ENCODE data around the gene EMC7. TPM values are rescaled to one million over a fixed set of nuclear protein-coding genes. Genes with fewer than 3 reads are reported as not detected.
"Not testable (repeated sequence)": the region's sequence is repeated elsewhere in the genome, so short reads cannot be mapped to it uniquely, and the experiment has no call there.

The EMC7 gene
- total RNA-seq, 2 donors from 2014 or later: 52.7 to 56.0 TPM

DNA sequence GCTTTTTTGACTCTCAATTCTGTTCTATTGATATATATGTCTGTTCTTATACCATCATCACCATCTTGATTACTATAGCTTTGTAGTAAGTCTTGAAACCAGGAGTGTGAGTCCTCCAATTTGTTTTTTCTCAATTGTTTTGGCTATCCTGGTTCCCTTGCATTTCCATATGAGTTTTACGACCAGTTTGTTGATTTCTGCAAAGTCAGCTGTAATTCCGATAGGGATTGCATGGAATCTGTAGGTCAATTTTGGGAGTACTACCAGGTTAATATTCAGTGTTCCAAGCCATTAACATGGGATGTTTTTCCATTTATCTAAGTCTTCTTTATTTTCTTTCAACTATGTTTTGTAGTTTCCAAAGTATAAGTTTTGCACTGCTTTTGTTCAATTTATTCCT, 27.2 kb upstream of the EMC7 start:
- intact Hi-C loops (cut with DNase I): no loop called here
- no peaks in the 10 kb centered on the region for H3K9me3 ChIP-seq
- WGBS: 48% methylated on average over 2 of the region's 2 CpGs
- H3K4me1 ChIP-seq (replicated peaks): no peaks in the 10 kb centered on the region
- H3K36me3 ChIP-seq: no peaks in the 10 kb centered on the region
- TF ChIP-seq, protein P1, sequence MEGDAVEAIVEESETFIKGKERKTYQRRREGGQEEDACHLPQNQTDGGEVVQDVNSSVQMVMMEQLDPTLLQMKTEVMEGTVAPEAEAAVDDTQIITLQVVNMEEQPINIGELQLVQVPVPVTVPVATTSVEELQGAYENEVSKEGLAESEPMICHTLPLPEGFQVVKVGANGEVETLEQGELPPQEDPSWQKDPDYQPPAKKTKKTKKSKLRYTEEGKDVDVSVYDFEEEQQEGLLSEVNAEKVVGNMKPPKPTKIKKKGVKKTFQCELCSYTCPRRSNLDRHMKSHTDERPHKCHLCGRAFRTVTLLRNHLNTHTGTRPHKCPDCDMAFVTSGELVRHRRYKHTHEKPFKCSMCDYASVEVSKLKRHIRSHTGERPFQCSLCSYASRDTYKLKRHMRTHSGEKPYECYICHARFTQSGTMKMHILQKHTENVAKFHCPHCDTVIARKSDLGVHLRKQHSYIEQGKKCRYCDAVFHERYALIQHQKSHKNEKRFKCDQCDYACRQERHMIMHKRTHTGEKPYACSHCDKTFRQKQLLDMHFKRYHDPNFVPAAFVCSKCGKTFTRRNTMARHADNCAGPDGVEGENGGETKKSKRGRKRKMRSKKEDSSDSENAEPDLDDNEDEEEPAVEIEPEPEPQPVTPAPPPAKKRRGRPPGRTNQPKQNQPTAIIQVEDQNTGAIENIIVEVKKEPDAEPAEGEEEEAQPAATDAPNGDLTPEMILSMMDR (IDR thresholded peaks at IDR 0.05): no peak
- TF ChIP-seq POLR2A (IDR thresholded peaks at IDR 0.05) (no peak), POLR2AphosphoS5 (IDR thresholded peaks at IDR 0.05) (no peak)
- no peak for DNase-seq (ENCODE audit: low spot score)
- no peaks in the 10 kb centered on the region for H3K27me3 ChIP-seq (replicated peaks; ENCODE audit: insufficient read depth)
- no peak overlapping the region for H3K4me3 ChIP-seq
- no peak overlapping the region for H3K27ac ChIP-seq

DNA sequence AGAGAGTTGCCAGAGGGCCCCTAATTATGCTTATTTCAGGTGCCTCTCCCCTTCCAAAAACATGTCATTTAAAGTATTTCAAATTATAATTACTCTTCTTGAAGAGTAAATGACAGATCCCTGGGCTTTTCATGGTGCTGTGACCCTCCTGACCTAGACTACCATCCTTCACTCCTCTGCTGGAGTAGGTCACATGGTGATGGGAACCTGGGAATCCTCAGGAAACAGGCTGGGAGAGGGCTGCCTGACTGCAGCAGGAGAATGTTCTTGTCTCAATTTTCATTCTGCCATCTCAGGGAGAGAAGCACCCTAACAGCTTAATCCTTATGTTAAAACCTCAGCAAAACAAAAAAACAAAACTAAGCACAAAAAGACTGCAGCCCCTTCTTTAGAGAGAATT, 24.9 kb upstream of the EMC7 start:
- intact Hi-C loops (cut with DNase I): no loop called here
- no peak overlapping the region for H3K27ac ChIP-seq
- H3K27me3 ChIP-seq (replicated peaks; ENCODE audit: insufficient read depth): no peaks in the 10 kb centered on the region
- H3K36me3 ChIP-seq: no peaks in the 10 kb centered on the region
- no peaks in the 10 kb centered on the region for H3K4me1 ChIP-seq (replicated peaks)
- TF ChIP-seq POLR2AphosphoS5 (IDR thresholded peaks at IDR 0.05) (no peak), POLR2A (IDR thresholded peaks at IDR 0.05) (no peak)
- TF ChIP-seq, protein P1 (IDR thresholded peaks at IDR 0.05): no peak
- no peak overlapping the region for H3K4me3 ChIP-seq
- no peak for DNase-seq (ENCODE audit: low spot score)
- no peaks in the 10 kb centered on the region for H3K9me3 ChIP-seq

DNA sequence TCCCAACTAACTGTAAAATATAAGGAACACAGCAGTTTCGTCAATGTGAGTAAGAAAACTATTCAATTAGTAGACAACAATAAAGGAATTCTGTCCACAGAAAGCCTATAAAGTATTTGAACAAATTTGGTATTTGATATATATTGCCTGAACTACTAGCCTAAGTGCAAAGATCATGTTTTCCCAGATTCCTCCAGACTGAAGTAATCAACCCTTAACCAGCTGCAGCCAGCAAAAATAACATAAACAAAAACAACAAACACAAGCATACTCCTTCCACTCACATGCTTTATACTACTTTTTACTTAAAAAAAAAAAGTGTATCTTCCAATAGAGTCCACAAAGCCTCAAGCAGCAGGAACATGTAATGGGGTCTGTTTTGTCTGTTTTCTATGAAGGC, 24.3 kb upstream of the EMC7 start:
- H3K4me3 ChIP-seq: no peak overlapping the region
- intact Hi-C loops (cut with DNase I): no loop called here
- H3K4me1 ChIP-seq (replicated peaks): no peaks in the 10 kb centered on the region
- H3K9me3 ChIP-seq: no peaks in the 10 kb centered on the region
- TF ChIP-seq POLR2A (IDR thresholded peaks at IDR 0.05) (no peak), POLR2AphosphoS5 (IDR thresholded peaks at IDR 0.05) (no peak)
- TF ChIP-seq, protein P1 (IDR thresholded peaks at IDR 0.05): no peak
- H3K27ac ChIP-seq: no peak overlapping the region
- H3K36me3 ChIP-seq: no peaks in the 10 kb centered on the region
- no peak for DNase-seq (ENCODE audit: low spot score)
- no peaks in the 10 kb centered on the region for H3K27me3 ChIP-seq (replicated peaks; ENCODE audit: insufficient read depth)
- WGBS: 37% methylated on average over 1 of the region's 1 CpG

DNA sequence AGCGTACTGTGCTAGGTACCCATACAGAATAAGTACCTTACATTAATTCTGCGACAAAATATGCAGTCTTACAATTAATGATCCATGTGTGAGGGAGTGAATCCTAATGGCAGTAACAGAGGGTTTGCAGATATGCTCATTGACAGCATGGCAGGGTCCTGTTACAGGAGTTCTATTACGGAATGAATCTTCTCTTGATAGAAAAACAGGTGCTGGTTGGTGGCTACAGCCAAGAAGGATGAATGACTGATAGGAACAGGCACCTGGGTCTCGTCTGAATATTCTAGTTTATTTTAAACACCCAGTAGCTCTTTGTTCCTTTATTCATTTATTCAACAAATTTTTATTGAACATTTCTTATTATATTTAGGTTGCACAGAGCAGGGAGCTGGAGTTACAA, 23.0 kb upstream of the EMC7 start:
- H3K9me3 ChIP-seq: no peaks in the 10 kb centered on the region
- TF ChIP-seq POLR2A (IDR thresholded peaks at IDR 0.05): no peak
- TF ChIP-seq, protein P1 (IDR thresholded peaks at IDR 0.05): no peak
- no peak for TF ChIP-seq POLR2AphosphoS5 (IDR thresholded peaks at IDR 0.05)
- DNase-seq (ENCODE audit: low spot score): no peak
- no peaks in the 10 kb centered on the region for H3K27me3 ChIP-seq (replicated peaks; ENCODE audit: insufficient read depth)
- WGBS: 75% methylated on average over 4 of the region's 4 CpGs
- H3K4me3 ChIP-seq: no peak overlapping the region
- intact Hi-C loops (cut with DNase I): no loop called here
- H3K4me1 ChIP-seq (replicated peaks): no peaks in the 10 kb centered on the region
- H3K27ac ChIP-seq: no peak overlapping the region
- H3K36me3 ChIP-seq: no peaks in the 10 kb centered on the region

DNA sequence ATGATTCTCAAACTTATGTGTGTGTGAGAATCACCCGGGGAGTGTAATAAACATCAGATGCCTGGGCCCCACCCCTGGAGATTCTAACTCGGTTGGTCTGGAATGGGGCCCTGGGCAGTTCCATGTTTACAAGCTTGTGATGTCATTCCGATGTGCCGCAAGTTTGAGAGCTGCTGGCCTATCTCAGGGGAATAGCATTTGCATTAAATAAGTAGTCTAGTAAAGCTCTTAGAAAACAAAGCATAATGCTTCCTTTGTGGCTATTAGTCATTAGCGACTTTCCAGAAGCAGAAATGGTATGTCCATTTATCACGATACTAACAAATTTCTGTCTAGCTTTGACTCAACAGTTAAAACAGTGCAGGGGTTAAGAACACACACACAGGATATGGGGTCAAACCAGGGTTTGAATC, 21.1 kb upstream of the EMC7 start:
- Histone ChIP-seq H3K4me3 (no peak overlapping the region), H3K27me3 (replicated peaks; ENCODE audit: insufficient read depth) (no peaks in the 10 kb centered on the region), H3K36me3 (no peaks in the 10 kb centered on the region), H3K4me1 (replicated peaks) (no peaks in the 10 kb centered on the region), H3K9me3 (no peaks in the 10 kb centered on the region), H3K27ac (no peak overlapping the region)
- 51% methylated on average over 6 of the region's 6 CpGs for WGBS
- no peak for DNase-seq (ENCODE audit: low spot score)
- intact Hi-C loops (cut with DNase I): no loop called here
- no peak for TF ChIP-seq POLR2A (IDR thresholded peaks at IDR 0.05)
- TF ChIP-seq, protein P1 (IDR thresholded peaks at IDR 0.05): no peak
- no peak for TF ChIP-seq POLR2AphosphoS5 (IDR thresholded peaks at IDR 0.05)

DNA sequence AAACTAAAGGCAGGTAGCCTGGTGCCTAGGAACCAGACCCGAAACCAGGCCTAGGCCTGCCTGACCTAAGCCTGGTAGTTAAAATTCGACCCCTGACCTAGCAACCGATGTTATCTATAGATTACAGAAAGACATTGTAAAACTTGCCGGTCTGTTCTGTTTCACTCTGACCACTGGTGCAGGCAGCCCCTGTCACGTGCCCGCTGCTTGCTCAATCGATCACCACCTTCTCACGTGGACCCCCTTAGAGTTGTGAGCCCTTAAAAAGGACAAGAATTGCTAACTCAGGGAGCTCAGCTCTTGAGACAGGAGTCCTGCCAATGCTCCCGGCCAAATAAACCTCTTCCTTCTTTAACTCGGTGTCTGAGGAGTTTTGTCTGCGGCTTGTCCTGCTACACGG, 20.1 kb upstream of the EMC7 start:
- H3K27me3 ChIP-seq (replicated peaks; ENCODE audit: insufficient read depth); H3K9me3 ChIP-seq; H3K4me3 ChIP-seq; H3K4me1 ChIP-seq (replicated peaks); H3K27ac ChIP-seq; intact Hi-C loops (cut with DNase I); H3K36me3 ChIP-seq; DNase-seq (ENCODE audit: low spot score): not testable (repeated sequence)
- 61% methylated on average over 12 of the region's 12 CpGs for WGBS

DNA sequence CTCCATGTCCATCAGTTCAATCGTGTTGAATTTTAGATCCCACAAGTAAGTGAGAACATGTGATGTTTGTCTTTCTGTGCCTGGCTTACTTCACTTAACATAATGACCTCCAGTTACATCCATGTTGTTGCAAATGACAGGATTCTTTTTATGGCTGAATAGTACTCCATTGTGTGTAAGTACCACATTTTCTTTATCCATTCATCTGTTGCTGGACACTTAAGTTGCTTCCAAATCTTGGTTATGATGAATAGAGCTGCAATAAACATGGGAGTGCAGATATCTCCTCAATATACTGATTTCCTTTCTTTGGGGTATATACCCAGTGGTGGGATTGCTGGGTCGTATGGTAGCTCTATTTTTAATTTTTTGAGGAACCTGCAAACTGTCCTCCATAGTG, 18.8 kb upstream of the EMC7 start:
- H3K36me3 ChIP-seq; intact Hi-C loops (cut with DNase I); H3K4me3 ChIP-seq; H3K9me3 ChIP-seq; DNase-seq (ENCODE audit: low spot score); H3K27ac ChIP-seq; H3K27me3 ChIP-seq (replicated peaks; ENCODE audit: insufficient read depth); H3K4me1 ChIP-seq (replicated peaks): not testable (repeated sequence)
- 80% methylated on average over 2 of the region's 2 CpGs for WGBS

All from prostate gland (tissue), 2 donors.